Endodermal cell (in vitro differentiated cells): ENCODE results near the gene ACOT7. TPM values are rescaled to one million over a fixed set of nuclear protein-coding genes. Genes with fewer than 3 reads are reported as not detected.

Experiments
- DNase-seq: peaks from one replicate; pipeline ENCODE4 v3.0.0-alpha.2; 2017
- H3K27ac ChIP-seq: 2 replicates; pipeline ENCODE4 v1.5.1; 2013; ENCODE audit warnings: mild to moderate bottlenecking, low read depth, low read length, moderate library complexity
- H3K27me3 ChIP-seq: 2 replicates; pipeline ENCODE4 v1.6.1; 2013; ENCODE audit warnings: mild to moderate bottlenecking, low read length, moderate library complexity; ENCODE audit not compliant: insufficient read depth, control insufficient read depth, poor library complexity, severe bottlenecking
- H3K36me3 ChIP-seq: 2 replicates; pipeline ENCODE4 v1.7.0; 2013; ENCODE audit warnings: mild to moderate bottlenecking, low read length, moderate library complexity; ENCODE audit not compliant: control insufficient read depth, insufficient read depth
- H3K4me1 ChIP-seq: one replicate; pipeline ENCODE4 v1.7.0; 2013; ENCODE audit warnings: low read length; ENCODE audit not compliant: control insufficient read depth, insufficient read depth
- H3K4me3 ChIP-seq: 2 replicates; pipeline ENCODE4 v1.5.1; 2013; ENCODE audit warnings: mild to moderate bottlenecking, low read length, moderate library complexity
- H3K9ac ChIP-seq: 2 replicates; pipeline ENCODE4 v1.6.1; 2013; ENCODE audit warnings: mild to moderate bottlenecking, low read length, moderate library complexity; ENCODE audit not compliant: poor library complexity, severe bottlenecking; ENCODE audit errors: extremely low read depth
- H3K9me3 ChIP-seq: 2 replicates; pipeline ENCODE4 v1.6.1; 2013; ENCODE audit warnings: mild to moderate bottlenecking, low read length, moderate library complexity; ENCODE audit not compliant: control insufficient read depth
- H3K27ac Mint-ChIP-seq: 2 replicates; pipeline ENCODE4 v1.8.0; 2020; ENCODE audit warnings: mixed read lengths
- H3K27me3 Mint-ChIP-seq: 2 replicates; pipeline ENCODE4 v1.8.0; 2021; ENCODE audit warnings: mild to moderate bottlenecking, mixed read lengths; ENCODE audit not compliant: insufficient read depth
- H3K36me3 Mint-ChIP-seq: 2 replicates; pipeline ENCODE4 v1.8.0; 2020; ENCODE audit warnings: low read depth, mixed read lengths
- H3K4me1 Mint-ChIP-seq: 2 replicates; pipeline ENCODE4 v1.8.0; 2020; ENCODE audit warnings: mixed read lengths
- H3K4me3 Mint-ChIP-seq: 2 replicates; pipeline ENCODE4 v1.8.0; 2020; ENCODE audit warnings: mild to moderate bottlenecking, moderate library complexity, mixed read lengths
- H3K9me3 Mint-ChIP-seq: 2 replicates; pipeline ENCODE4 v1.8.0; 2020; ENCODE audit warnings: mild to moderate bottlenecking, mixed read lengths
- WGBS, 2 experiments: methylation state at CpG; one replicate each; pipeline versions ENCODE4 v1.1.5 to v1.1.7; 2013; ENCODE audit warnings: missing lambda C conversion rate in 2 of 2, mixed read lengths in 1 of 2; ENCODE audit not compliant: insufficient coverage in 1 of 2, insufficient read length in 1 of 2; 5-methylcytosine and 5-hydroxymethylcytosine counted together
- total RNA-seq, 2 donors: library from RNA; stranded (reverse); fragmentation: NEBNext Ultra II Directional in 1 of 2; extraction: Animal tissue kit (Norgen Biotek cat#: 25700) in 1 of 2; gene quantifications; 2 replicates in 1 of 2; 3 replicates in 1 of 2; pipeline ENCODE4 v1.2.1, GENCODE V29; 2021
- TF ChIP-seq, protein P1 (sequence below): fragments of 200-600 bp; sonication (generic); conservative IDR thresholded peaks from 2 replicates; pipeline ENCODE4 v1.5.0; 2021; ENCODE audit warnings: antibody characterized with exemption, mild to moderate bottlenecking

Gene ACOT7
- total RNA-seq, 2 donors from 2014 or later: 51.3 to 70.7 TPM

DNA sequence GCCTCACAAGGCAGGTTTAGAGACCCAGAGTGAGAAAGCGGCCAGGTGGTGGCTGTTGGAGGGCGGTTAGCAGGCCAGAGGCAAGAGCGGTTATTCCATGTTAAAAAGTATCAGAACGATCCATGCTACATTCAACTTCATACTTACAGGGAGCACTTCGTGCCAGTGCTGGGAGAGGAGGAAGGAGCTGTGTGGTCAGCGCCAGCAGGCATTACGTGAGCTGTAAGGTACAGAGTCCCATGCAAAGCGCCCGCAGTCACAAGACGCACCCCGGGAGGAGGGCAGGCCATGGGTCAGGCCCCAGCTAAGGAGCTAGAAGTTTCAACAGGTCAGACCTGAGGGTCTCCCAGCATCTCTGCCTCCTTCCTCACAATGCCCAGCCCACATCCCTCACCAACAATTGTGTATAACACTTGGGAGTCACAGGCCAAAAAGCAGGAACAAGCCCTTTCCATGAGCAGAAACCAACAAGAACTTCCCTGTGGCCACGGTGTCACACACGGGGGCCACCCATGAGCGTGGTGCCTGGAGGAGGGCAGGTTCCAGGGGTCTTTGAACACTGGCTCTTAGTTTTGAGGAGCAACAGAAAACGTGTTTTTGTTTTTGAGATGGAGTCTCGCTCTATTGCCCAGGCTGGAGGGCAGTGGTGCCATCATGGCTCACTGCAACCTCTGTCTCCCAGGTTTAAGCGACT is 110.8 kb downstream of the ACOT7 start:
- Histone ChIP-seq H3K36me3 (no peaks in the 10 kb centered on the region), H3K9ac (no peak overlapping the region), H3K27ac (no peak overlapping the region), H3K9me3 (no peaks in the 10 kb centered on the region), H3K4me3 (no peak overlapping the region), H3K27me3 (no peaks in the 10 kb centered on the region), H3K4me1 (no peaks in the 10 kb centered on the region)
- TF ChIP-seq, protein P1, sequence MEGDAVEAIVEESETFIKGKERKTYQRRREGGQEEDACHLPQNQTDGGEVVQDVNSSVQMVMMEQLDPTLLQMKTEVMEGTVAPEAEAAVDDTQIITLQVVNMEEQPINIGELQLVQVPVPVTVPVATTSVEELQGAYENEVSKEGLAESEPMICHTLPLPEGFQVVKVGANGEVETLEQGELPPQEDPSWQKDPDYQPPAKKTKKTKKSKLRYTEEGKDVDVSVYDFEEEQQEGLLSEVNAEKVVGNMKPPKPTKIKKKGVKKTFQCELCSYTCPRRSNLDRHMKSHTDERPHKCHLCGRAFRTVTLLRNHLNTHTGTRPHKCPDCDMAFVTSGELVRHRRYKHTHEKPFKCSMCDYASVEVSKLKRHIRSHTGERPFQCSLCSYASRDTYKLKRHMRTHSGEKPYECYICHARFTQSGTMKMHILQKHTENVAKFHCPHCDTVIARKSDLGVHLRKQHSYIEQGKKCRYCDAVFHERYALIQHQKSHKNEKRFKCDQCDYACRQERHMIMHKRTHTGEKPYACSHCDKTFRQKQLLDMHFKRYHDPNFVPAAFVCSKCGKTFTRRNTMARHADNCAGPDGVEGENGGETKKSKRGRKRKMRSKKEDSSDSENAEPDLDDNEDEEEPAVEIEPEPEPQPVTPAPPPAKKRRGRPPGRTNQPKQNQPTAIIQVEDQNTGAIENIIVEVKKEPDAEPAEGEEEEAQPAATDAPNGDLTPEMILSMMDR: no peak
- no peak for DNase-seq
- Mint-ChIP-seq H3K36me3 (no peaks in the 10 kb centered on the region), H3K27ac (peak overlapping the region; percentile 39), H3K4me1 (no peaks in the 10 kb centered on the region), H3K9me3 (no peaks in the 10 kb centered on the region), H3K27me3 (no peaks in the 10 kb centered on the region), H3K4me3 (no peak overlapping the region)
- 94 to 99% methylated on average over 14 to 17 of the region's 17 CpGs for WGBS, 2 experiments

DNA sequence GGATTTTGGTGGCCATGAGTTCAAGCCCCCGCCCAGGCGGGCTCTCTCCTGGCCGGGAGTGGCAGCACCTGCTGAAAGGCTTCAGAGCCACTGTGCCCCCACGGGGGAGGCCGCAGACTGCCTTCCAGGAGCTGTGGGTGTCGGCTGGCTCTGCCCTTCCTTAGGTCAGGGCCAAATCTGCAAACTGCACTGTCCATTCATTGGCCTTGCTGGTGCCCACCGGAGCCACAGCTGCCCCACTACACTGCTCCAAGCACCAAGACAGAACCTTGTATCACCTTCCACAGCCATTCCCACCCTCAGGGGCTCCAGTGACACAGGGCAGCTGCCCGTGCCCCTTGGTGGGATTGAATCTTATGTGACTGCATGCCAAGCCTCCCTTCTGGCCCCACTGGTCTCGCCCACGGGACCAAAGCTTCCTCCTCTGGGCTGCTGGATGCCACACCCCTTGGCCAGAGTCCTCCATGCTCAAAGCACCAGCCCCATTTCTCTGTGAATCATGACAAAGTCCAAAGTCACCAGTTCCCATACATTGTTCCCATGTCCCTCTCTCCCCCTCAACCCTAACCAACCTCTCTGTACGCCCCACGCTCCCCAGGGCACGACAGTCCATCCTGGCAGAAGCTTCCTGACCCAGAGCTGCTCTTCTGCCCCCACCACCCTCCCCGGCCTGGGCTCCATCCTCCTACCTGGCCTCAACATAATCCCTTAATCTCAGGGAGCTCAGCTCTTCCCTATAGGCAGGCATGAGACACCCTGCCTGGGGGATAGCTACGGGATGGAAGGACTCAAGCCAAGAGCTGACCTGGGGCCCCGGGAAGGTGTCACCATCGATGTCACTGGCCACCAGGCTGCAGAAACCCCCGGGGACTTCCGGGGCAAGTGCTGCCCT is 111.8 kb downstream of the ACOT7 start:
- Histone ChIP-seq H3K4me3 (no peak overlapping the region), H3K9me3 (no peaks in the 10 kb centered on the region), H3K9ac (no peak overlapping the region), H3K36me3 (no peaks in the 10 kb centered on the region), H3K27me3 (no peaks in the 10 kb centered on the region), H3K27ac (no peak overlapping the region), H3K4me1 (no peaks in the 10 kb centered on the region)
- Mint-ChIP-seq H3K27me3 (no peaks in the 10 kb centered on the region), H3K4me1 (no peaks in the 10 kb centered on the region), H3K4me3 (no peak overlapping the region), H3K27ac (peak overlapping the region; percentile 26), H3K36me3 (no peaks in the 10 kb centered on the region), H3K9me3 (no peaks in the 10 kb centered on the region)
- 92 to 94% methylated on average over 17 to 19 of the region's 19 CpGs for WGBS, 2 experiments
- DNase-seq: no peak
- TF ChIP-seq, protein P1: no peak

DNA sequence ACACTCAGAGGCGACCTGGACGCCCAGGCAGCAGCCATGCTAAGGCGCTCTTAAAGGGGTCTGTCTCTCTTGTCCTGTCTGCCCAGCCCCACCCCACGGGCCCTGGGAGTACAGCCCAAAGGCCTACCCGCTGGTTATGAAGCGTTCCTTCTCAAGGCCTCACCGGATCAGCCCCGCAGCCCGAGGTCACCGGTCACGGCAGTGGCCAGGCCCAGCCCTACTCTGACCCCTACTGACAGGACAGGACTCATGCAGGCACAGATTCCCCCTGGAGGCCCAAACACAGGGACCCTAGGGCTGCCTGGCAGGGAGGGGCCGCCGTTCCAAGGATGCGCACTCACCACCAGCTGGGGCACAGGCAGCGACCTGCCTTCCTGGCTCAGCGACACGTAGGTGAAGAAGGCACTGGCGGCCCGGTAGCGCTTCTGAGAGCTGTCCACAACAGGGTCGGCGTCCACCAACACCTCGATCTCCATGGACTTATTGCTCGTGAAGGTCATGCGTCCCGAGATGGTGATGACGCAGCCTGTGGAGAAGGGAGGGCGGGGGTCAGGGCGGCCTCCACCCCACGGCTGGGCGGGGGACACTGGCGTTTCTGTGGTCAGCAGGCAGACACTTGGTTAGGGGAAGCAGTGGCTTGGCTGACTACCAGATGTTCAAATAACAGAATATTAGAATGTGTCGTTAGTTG is 112.7 kb downstream of the ACOT7 start:
- Histone ChIP-seq H3K27me3 (no peaks in the 10 kb centered on the region), H3K36me3 (no peaks in the 10 kb centered on the region), H3K9me3 (no peaks in the 10 kb centered on the region), H3K9ac (no peak overlapping the region), H3K4me1 (no peaks in the 10 kb centered on the region), H3K4me3 (no peak overlapping the region), H3K27ac (no peak overlapping the region)
- Mint-ChIP-seq H3K36me3 (no peaks in the 10 kb centered on the region), H3K27ac (no peak overlapping the region), H3K4me1 (peaks cover 7% of the 10 kb centered on the region), H3K27me3 (no peaks in the 10 kb centered on the region), H3K4me3 (no peak overlapping the region), H3K9me3 (no peaks in the 10 kb centered on the region)
- TF ChIP-seq, protein P1: peak; percentile 80
- DNase-seq: peak; percentile 91
- WGBS, 2 experiments: 83 to 88% methylated on average over 31 to 33 of the region's 33 CpGs
